CD4-positive, alpha-beta T cell treated with Interleukin-15 for 4 hours (primary cell): ENCODE measurements around the gene LRRC28.

Experiments used
- DNase-seq: peaks from one replicate; pipeline ENCODE4 v3.0.0-alpha.2; 2020; ENCODE audit warnings: low spot score

LRRC28 gene

DNA sequence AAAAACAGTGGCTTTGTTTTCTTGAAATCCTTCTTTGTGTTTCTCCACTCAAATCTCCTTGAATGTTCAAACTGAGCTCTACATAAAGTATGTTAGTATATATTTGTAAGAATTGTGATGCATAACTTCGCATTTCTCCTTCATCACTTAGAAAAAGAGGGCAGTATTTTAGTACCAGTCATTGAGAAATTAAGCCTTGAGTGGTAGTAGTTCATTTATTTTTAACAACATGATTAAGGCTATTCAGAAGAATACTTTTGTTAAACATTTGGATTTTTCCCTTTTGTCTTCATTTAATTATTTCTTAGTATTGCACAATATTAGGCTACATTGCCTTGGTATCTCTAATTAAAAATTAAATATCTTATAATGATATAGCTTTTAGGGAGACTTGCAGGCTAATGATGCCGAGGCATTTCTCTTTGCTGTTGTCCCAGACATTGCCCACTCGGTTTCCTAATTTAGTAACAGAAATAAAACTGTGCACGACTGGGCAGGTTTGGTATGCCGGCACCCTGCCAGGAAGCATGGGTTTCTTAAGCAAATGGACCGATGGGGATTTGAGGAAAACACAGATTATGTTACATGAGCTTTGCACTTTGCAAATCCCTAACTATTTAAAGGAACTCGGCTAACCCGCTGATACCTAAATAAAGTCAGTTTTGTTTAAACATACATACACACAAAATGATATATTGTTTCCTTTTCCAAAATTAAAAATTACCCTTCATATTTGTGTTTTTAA is 54.7 kb downstream of the LRRC28 start:
- DNase-seq = no peak

DNA sequence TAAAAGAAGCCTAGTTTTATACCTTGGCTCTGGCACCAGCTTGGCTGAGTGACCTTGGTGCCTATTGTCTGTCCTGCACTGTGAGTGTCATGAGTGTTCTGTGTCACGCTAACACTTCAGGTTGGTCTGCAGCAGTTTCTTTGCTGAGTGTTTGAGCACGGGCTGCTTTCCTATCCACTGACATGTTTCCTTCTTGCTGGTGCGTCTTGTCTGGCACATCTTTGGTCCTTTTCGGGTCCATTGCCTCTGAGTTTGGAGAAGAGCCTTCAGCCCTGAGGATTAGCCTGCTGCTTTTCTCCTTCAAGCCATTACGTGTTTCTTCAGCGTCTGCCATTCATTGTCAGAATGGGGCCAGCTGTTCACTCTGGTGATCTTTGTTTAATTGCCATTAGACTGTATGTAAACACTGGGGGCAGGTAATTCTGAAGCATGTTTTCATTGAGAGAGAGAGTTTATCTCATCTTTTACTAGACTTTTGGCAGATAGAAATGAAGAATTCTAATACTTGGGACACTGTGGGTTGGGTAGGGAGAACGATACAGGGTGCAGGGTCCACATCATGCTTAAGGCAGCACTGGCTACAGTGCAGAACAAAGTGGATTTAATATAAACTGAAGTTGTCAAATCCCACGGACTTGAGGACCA is 55.5 kb downstream of the LRRC28 start:
- DNase-seq = no peak

DNA sequence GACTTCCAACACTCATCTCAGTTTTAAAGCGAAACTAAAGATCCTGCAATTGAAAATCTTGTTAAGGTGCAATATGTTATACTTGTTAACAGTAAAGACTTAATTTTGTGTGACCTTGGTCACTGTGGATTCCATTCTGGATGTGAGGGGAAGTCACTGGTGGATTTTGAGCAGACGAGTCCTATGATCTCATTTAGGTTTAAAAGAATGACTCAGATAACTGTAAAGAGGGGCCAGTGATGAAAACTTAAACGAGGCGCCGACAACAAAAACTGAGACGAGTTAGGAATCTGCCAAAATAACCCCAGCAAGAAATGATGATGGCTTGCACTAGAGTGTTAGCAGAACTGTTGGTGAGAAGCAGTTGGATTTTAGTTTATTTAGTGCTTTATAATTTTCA is 56.5 kb downstream of the LRRC28 start:
- no peak for DNase-seq

DNA sequence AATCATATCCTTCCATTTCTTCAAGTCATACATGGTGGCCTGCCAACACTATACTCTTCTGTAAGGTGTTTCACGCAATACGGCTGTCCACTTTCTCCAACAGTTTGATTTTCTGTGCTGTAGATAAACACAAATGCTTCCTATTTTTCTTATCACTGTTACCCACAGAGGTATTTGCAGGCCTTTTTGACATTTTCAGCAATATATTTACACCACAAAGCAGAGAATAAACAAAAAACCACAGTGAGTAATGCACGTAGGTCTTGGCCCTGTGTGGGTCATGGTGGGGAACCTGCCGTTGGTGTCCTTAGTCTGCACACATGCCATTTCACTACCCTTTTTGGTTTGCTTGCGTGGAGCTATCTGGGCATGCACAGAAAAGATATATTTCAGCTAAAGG is 59.5 kb downstream of the LRRC28 start:
- no peak for DNase-seq

DNA sequence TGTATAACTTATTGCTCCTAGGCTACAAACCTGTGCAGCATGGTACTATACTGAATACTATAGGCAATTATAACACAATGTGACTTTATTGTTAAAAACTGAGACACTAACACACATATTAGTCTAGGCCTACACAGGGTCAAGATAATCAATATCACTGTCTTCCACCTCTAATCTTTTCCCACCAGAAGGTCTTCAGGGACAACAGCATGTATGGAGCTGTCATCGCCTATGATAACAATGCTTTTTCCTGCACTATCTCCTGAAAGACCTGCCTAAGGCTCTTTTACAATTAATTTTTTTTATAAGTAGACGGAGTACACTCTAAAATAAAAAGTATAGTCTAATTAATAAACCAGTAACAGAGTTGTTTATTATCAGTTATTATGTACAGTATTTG is 60.9 kb downstream of the LRRC28 start:
- DNase-seq = no peak

DNA sequence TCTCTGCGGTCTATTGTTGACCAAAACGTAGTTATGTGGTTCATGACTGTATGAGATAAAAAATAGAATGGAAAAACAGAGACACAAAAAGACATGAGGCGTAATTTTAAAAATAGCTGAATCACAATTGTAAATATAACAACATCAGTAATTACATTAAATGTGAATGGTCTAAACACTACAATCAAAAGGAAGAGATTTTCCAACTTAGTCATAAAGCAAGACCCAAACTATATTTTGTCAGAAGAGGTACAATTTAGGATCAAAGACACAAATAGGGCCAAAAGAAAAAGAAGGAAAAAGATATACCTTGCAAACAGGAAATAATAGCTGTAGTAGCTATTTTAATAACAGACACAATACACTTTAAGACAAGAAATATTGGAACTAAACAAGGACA is 61.5 kb downstream of the LRRC28 start:
- DNase-seq = no peak

DNA sequence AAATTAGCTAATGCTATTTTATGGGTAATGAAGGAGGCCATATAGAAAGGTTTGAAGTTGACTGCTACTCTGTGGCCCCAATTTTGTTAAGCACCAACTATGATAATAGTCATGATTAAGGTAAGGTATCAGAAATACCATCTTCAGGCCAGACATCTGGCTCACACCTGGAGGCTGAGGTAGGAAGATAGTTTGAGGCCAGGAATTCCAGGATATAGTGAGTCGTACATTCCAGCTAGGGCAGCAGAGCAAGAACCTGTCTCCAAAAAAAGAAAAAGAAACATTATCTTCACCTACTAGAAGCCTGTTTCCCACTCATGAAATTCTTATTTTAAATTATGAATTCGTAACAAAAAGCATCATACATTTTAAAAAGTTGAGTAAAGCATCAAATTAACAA is 64.4 kb downstream of the LRRC28 start:
- no peak for DNase-seq

DNA sequence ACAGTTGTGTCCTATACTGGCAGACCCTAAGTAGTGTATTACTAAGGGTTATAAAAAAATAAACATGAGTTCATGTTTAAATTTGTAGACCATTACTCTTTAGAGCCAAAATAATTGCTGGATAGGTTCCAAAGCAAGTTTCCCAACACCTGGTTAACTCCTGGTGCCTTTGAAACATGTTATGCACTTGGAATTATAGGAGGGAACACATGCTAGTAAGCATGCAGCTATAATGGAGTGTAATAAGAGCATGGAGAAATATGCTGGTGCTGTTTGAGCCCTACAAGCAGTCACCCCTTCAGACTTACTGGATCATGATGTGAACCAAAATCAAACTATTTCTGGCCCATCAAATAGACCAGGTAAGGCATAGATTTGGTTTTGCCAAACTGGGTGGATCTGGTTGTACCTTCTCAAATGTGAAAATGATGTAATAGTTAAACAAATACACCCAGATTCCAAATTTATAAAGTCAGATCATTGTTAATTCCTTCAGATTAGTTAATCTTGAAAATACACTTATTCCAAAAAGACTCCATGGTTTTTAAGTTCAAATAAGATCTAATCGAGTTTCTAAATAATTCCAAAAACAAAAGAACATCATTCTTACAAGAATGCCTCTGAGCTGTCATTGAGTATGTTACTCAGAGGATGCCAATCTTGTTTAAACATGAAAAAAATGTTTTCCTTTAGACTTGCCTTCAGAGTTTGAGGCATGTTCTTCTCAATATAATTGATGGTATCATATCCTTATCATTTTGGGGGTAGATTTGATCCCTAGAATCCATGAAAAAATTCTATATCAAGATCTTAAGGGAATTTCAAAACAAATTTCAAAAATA is 69.3 kb downstream of the LRRC28 start:
- DNase-seq = no peak

DNA sequence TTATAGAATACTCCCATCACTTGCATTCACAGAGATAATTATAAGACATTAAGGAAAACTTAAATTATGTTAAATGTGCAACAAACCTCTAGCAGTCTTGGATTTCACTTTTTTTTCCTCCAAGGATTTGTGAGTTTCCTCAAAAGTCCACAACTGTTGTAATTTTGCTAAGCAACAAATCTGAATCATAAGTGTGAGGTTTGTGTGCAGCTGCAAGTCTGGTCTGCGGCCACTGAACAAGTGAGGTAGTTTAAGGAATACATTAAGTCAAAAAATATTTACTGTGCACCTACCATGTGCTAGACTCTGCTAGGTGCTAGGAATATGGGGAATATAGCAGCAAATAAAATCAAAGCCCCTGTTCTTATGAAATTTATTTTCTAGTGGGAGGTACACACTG is 70.2 kb downstream of the LRRC28 start:
- no peak for DNase-seq

DNA sequence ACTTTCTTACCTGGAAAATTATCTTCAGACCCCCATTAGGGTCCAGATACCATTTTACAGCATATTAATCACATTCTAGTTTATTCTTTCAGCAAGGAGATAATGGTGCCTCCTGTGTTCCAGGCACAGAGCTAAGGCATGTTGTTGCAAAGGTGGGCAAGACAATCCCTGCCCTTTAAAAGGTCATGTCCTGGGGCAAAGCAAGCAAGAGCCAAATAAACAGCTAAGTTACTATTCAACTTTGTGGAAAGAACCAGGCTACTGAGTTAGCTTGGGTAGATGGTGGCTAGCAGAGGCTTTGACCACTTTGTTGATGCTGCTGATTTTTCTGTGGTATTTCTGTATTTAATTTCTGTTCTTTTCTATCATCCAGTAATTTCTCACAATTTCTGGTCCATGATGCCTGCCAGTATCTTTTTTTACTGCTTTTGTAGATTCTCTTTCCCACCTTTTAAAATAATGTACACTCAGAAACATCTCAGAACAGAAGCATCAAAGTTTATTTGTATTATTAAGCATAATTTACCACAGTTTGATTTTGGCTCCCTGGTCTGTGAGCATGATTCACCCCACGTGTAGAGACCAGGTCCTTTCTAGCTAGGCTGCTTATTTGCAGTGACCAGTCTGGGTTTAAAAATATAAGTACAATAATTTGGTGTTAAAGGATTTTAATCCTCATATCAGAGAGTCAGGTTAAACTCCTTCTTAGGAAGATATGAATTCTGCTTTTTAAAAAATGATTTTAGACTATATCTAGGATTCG is 71.5 kb downstream of the LRRC28 start:
- no peak for DNase-seq

DNA sequence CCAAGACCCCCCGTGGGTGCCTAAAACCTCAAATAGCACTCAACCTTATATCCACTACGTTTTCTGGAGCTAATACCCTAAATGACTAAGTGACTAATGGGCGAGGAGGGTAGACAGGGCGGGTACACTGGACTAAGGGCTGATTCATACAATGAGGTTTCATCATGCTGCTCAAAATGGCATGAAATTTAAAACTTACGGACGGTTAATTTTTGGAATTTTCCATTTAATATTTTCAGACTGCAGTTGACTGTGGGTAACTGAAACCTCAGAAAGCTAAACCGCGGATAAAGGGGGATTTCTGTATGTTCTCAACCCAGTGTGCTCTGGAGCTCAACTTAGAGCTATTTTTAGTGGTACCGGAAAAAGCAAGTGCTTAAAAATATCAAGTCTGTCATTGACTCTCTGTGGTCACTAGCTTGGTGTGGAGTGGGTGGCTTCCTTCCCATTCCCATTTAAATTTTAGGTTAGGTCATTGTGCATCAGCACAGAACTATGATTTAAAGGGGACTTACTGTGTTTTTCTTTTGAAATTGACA is 72.9 kb downstream of the LRRC28 start:
- no peak for DNase-seq

DNA sequence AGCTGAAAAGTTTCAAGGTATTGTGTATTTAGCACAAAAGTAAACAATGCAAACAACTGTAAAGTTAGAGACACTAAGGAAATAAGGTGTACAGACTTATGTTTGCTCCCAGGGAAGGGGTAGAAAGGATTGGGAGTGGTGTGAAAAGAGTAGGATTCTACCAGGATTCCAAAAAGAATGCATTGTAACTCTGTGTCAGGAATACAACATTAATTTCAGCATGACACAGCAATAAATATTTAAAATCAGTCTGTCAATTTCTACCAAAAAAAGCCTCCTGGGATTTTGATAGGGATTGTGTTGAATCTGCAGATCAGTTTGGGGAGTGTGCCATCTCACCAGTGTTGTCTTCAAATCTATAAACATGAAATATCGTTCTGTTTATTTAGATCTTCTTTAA is 73.4 kb downstream of the LRRC28 start:
- no peak for DNase-seq

DNA sequence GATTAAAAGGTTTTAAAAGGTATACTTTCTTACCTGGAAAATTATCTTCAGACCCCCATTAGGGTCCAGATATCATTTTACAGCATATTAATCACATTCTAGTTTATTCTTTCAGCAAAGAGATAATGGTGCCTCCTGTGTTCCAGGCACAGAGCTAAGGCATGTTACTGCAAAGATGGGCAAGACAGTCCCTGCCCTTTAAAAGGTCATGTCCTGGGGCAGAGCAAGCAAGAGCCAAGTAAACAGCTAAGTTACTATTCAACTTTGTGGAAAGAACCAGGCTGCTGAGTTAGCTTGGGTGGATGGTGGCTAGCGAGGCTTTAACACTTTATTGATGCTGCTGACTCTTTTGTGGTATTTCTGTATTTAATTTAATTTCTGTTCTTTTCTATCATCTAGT is 75.0 kb downstream of the LRRC28 start:
- DNase-seq = no peak

DNA sequence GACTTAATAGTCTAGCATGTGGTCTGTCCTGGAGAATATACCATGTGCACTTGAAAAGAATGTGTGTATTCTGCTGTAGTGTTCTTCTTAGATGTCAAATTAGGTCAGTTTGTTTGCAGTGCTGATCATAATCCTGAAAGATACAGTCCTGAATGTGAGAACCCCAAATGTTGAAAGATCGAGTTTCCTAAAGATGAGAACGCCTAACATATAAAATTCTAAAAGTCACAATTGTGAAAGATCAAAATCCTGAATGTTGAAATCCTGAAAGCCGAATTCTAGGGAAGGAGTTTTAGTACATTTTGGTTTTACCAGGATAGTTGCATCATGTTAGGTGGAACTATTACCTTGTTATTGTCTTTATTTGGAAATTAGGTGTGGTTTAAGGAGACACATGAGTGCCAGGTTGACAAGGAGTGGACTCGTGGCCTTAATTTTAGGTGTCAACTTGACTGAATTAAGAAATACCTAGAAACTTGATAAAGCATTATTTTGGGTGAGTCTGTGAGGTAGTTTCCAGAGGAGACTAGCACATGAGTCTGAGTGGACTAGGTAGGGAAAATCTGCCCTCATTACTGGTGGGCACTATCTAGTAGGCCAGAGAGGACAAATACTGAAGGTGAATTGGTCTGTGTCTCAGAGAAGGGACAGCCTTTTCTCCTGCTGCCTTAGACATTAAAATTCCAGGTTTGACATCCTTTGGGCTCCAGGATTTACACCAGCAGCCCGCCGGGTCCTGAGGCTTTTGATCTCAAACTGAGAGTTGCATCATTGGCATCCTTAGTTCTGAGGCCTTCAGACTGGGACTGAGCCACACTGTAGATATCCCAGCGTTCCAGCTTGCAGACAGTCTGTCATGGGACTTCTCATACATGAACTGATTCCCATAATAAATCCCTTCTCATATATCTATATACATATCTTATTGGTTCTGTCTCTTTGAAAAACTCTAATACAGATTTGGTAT is 77.1 kb downstream of the LRRC28 start:
- DNase-seq = no peak

DNA sequence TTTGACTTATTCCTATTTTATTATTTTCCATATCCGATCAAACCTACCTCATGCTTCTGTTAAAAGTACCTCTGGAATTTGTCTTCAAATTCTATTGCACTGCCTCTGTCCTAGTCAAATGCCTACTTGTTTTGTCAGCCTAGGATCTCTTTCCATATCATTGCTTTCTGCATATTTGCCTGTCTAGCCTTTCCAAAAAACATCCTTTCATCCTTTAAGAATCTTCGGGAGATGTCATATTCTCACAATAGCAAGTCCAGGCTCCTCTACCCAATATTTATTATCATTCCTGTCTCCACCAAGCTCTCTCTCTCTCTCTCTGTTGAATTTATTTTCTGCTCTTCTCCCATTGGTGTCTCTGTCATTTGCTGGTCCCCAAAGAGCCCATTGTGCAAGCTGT is 80.1 kb downstream of the LRRC28 start:
- no peak for DNase-seq

DNA sequence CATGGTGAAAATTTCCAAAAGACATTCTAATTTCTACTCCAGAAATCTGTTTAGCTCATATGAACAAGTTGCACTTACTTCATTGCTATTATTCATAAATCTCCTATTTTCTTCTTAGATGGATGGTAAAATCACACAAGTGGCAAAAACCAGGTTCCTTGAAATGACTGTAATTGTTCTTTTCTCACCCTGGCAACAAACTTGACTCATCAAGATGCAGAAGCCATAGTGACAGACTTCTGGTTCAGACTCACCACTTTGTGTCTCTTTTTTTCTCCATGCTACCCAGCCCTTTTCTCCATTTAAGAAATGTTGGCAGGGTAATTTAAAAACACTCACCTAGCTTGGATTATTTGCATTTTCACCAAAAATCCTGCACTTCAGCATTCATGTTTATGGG is 82.1 kb downstream of the LRRC28 start:
- no peak for DNase-seq

DNA sequence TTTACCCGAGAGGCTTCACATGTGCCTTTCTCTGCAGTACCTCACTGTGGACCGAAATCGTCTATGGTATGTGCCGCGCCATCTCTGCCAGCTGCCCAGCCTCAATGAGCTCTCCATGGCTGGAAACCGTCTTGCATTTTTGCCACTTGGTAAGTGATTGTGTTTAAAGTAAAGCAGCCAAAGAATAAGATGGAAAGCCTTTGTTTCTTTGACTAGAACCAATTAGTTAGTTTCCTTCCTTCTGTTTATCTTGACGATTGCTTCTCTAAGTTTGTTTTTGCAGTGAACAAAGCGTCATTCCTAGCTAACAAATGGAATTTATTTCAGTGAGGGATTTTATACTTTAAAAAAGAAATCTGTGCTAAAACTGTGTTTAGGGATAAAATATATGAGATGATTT is 82.7 kb downstream of the LRRC28 start:
- DNase-seq = no peak

DNA sequence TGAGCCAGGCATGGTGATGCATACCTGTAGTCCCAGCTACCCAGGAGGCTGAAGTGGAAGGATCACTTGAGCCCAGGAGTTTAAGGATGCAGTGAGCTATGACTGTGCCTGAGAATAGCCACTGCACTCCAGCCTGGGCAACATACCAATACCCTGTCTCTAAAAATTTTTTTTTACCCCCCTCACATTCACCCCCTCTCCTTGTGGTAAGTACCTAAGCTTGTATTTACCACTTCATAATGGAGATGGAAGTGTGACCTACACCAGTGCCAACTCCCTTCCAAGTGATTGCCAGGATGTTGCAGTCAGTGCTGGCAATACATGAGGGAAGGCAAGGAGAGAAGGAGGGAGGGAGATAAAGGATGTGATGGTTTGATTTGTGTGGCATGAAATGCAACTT is 84.2 kb downstream of the LRRC28 start:
- DNase-seq = no peak

DNA sequence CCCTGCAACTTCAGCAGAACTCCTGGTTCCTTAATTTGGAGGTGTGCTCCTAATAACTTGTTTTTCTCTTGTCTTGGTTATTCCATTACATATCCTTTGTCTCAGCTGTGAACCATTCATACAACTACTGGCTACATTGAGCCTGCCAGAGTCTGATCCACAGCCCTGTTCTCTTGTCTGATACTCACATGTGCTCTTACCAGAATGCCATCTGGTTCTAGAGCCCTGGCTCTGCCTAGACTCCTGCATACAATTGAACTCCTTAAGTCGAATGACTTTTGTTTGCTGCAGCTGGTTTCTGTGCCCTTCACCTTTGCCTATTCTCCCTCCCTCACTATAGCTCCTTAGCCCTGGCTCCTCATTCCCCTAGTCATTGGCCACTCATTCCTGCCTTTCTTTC is 85.5 kb downstream of the LRRC28 start:
- no peak for DNase-seq

DNA sequence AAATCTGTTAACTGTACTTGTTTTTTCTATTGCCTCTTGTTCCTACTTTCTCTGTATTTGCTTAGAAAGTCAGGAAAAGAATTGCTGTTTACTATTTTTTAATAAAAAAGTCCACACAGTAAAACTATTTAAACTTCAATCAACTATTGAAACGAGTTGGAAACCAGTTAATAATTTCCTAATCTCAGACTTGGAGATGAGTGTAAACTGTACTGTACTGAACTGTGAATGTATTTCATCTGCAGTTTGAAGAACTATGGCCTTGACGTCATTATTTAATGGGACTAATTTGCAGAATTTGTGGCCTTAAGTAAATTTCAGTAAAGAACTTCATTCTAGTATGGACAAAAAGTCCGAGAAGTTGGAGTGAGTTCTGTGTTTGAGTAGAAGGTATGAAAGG is 89.1 kb downstream of the LRRC28 start:
- no peak for DNase-seq

DNA sequence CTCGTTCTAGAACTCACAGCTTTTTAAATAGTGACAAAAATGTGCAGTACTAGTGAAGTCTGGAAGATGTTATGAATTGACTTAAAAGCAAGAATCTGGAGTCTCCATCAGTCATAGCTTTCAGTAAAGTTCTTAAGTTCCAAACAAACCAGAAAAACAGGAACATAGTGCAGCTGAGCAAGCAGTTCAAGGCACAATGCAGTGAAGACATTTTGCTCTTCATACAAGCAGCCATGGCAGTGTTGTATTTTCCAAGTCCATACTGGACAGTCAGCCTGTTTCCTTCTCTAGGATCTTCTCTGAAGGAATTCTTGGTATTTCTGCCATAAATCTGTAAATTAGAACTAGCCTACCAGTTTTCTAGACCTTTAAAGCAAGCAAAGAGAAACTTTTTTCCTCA is 90.5 kb downstream of the LRRC28 start:
- no peak for DNase-seq
